ENCODE data around the gene CHD2. TPM values are rescaled to one million over a fixed set of nuclear protein-coding genes. Genes with fewer than 3 reads are reported as not detected.
"Not testable (repeated sequence)": the region's sequence is repeated elsewhere in the genome, so short reads cannot be mapped to it uniquely, and the experiment has no call there.

Gene CHD2
- total RNA-seq, 1 experiment from 2014 or later: 35.0 TPM

DNA sequence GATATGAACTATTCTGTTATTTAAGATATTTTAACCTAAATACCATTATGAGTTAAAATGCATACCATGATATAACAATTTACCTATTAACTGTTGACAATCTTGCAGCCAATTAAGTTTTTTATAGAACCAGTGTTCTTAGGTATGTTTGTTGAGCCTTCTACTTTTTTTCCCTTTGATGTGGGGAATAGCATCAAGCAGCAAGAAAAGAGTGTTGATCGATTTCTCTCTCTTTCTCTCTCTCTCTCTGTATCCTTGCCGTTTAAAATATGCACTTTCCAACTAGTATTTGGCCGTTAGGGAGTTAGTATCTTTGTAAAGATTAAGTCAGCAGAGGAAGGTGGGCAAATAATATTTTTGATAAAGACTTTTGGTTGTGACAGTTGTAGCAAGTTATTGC, 5.9 kb downstream of the CHD2 start:
- DNase-seq (ENCODE audit: low read depth): no peak

DNA sequence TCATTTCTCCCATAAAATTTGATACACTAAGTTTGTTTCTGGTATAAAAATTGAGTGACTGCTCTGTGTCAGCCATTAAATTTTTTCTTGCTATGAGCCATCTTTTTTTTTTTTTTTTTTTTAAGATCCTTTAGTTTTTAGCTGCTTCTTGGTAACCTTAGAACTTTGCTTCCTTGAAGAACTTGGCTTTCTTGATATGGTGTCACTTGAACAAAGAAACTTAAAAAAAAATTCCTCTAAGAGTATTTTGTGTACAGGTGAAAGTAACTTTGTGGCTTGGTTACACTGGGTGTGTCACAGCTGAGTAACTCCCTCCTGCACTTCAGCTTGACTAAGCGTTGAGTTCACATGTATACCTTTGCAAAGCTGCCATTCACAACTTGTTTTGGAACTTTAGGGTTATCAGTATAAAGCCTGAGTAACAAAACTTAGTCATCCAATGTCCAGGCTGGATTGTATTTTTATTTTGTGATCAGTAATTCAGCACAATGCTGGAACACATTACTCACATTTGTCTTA, 6.5 kb downstream of the CHD2 start:
- DNase-seq (ENCODE audit: low read depth): peak; percentile 88

DNA sequence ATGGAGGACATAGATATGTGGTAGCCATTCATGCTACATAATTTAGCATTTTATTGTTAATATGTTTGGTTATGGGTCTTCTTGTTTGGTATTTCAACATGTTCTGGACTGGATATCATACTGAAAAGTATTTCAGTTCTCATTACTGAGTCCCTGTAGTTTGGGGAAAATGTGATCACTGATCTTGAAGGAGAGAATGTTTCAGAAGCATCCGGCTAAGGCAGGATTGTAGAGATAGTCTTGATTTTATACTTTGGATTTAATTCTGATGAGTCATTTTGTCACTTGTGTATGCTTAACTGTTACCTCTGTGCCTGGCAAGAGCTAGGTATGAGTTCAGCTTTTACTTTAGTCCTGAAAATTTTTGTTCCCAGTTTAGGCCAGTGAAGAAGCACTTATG, 7.1 kb downstream of the CHD2 start:
- DNase-seq (ENCODE audit: low read depth): peak; percentile 61

DNA sequence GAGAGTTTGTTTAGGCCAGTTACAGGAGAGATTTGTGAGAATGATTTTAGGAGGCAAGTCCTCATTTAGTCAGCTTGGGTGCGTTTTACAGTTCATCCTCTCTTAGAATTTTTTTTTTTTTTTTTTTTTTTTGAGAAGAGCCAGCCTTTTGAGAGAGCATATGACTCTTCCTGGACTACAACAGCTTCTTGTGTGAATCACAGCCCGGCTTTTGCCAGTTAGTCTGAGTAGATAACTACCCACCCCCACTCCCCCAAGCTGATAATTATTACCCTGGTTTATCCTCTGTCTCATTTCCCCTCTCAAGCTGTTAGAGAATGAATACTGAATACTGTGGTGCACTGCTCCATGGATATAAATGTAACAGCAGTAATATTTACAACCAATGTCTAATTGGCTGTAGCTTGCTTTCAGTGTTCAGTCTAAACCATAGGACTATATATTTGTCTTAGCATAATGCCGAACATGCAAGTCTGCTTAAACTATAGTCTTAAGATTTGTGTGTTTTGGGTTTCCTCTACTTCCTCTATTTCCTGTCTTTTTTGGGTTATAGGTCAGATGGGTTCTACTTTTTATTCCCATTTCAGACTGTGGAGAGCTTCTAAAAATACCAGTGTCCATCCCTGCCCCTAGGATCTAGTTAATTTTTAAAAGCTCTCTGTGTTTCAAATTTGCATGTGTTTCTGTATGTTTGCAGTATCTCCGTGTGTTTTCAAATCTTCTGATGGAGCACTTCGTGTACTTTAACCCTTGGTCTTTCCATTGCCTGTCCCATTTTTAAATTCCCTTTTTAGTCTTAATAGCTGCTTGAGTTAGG, 8.0 kb downstream of the CHD2 start:
- peak; percentile 90 for DNase-seq (ENCODE audit: low read depth)

DNA sequence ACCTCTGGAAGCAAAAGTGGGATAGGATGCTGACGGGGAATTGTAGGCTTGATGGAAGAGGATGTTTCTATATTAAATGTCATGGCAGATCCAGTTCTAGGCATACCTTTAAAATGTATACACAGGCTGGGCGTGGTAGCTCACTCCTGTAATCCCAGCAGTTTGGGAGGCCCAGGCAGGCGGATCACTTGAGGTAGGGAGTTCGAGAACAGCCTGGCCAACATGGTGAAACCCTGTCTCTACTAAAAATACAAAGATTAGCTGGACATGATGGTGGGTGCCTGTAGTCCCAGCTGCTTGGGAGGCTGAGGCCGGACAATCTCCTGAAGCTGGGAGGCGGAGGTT, 8.6 kb downstream of the CHD2 start:
- no peak for DNase-seq (ENCODE audit: low read depth)

DNA sequence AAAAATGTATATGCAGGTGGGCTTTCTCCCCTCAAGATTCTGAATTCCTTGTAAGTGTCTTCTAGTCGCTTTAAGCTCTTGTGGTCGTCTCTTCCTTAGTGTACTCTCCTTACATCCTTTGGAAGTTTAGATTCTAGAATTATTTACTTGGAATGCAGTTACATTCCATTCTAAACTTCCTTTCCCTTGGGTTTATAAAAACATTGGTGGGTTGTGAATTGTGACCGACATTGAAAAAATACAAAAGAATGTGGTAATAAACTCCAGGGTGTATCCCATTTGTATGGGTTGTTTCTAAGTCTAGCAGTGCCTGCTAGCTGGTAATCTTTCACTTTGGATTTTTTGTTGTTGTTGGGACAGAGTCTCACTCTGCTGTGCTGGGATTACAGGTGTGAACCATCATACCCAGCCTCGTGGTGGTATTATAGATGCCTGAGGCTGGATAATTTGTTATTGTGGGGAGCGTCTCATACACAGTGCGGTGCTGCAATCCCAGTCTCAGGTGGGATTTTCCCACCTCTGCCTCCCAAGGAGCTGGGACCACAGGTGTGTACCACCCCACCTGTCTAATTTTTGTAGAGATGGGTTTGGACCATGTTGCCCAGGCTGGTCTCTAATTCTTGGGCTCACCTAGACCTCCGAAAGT, 9.1 kb downstream of the CHD2 start:
- DNase-seq (ENCODE audit: low read depth): peak; percentile 58

DNA sequence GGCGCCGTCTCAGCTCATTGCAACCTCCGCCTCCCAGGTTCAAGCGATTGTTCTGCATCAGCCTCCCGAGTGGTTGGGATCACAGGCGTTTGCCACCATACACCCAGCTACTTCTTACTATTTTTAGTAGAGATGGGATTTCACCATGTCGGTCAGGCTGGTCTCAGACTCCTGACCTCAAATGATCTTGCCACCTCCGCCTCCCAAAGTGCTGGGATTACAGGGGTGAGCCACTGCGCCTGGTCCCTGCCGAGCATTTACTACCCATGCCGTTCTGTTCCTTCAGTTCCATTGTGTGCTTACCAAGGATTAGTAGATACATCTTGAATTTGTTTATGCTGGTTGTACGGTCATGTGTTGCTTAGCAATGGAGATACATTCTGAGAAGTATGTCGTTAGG, 10.3 kb downstream of the CHD2 start:
- DNase-seq (ENCODE audit: low read depth): no peak

DNA sequence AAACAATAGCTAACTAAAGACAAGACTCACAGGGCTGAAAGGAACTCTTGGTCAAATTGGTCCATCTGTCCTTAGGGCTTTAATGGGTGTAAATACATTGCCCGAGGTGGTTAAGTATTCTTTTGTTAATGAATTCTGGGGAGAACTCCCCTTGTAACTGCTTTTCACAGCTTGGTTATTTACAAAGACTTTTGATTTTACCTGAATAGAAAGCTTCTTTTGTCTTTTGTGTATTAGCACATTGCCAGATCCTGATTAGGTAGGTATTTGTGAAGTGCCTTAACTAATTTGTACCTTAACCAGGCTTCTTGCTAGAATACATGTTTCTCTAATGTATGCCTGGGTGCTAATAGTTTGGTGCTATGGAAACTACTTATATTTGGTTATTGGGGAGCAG, 14.0 kb downstream of the CHD2 start:
- no peak for DNase-seq (ENCODE audit: low read depth)

DNA sequence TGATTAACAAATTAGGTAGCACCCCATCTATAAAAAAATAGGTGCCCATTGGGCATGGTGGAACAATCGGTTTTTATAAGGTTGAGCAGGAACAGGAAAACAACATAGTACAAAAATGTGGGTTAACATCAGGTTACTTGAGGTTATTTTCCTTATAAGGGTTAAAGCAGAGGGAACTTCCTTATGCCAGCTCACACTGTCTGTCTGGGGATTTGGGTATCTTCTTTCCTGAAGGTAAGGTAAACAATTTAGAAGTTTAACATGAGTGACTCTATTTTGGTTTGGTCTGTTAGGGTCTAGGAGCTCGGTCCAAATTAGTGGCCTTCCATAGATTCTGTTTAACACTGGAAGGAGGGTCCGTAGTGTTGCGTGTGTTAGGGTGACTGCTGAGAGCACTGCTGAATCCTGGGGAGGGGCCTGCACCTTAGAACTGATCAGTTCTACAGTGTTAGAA, 14.7 kb downstream of the CHD2 start:
- DNase-seq (ENCODE audit: low read depth): no peak

DNA sequence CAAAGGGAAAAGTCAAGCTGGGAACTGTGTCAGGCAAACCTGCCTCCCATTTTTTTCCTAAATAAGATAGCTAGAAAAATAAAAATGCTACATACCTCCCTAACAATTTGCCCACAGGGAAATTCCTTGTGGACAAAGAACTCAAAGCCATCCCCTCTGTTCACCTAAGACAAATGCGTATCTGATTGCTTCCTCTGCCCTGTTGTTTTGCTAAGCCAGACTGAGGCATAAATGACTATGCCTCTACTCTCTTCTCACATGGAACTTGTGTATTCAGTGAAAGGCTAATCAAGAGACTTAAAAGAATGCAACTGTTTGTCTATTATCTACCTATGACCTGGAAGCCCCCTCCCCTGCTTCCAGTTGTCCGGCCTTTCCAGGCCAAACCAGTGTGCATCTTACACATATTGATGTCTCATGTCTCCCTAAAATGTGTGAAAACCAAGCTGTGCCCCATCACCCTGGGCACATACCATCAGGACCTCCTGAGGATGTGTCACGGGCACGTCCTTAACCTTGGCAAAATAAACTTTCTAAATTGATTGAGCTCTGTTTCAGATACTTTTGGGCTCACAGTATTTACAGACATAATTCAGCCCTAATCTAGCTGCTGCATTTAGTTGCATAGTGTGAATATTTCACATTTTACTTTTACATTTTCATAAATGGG, 15.8 kb downstream of the CHD2 start:
- DNase-seq (ENCODE audit: low read depth): no peak

DNA sequence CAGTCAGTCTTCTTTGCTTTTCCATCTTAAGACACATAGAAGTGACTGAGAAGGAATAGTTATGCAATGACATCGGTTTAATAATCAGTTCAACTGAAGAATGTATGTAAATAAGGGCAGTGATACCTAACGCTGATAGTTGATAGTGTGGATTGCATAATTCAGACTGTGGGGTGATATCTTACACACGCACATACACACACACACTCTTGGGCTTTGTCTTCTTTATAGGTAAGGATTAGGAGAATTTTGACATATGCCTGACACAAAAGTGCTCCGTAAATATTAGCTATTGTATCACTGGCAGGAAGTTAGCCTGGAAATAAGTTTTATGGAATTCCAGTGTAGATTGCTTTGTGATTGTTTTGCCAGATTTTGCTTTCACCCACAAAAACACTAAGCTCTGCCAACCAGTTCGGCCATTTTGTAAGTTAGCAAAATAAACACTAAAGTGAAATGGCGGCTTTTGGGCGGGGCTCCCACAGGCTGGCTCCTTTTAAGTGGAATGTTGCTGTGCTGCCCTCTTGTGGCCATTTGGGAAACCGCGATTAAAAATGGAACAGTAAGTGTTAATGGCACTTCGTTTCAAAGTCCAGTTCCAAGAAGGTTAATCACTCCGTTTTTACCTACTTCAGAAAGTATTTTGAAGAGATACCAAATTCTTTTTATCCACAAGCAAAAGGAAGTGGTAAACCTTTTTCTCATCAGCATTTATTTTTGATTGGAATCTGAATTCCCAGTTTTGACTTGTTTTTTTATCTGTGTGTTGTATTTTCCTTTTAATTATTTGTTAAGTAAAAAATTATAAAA, 17.7 kb downstream of the CHD2 start:
- peak; percentile 93 for DNase-seq (ENCODE audit: low read depth)

DNA sequence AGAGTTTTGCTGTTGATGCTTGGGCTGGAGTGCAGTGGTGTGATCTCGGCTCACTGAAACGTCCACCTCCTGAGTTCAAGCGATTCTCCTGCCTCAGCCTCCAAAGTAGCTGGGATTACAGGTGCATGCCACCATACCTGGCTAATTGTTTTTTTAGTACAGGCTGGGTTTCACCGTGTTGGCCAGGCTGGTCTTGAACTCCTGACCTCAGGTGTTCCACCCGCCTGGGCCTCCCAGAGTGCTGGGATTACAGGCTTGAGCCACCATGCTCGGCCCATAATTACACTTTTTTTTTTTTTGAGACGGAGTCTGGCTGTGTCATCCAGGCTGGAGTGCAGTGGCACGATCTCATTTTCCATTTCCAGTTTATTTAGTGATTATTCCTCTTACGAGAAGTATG, 18.8 kb downstream of the CHD2 start:
- DNase-seq (ENCODE audit: low read depth): not testable (repeated sequence)

DNA sequence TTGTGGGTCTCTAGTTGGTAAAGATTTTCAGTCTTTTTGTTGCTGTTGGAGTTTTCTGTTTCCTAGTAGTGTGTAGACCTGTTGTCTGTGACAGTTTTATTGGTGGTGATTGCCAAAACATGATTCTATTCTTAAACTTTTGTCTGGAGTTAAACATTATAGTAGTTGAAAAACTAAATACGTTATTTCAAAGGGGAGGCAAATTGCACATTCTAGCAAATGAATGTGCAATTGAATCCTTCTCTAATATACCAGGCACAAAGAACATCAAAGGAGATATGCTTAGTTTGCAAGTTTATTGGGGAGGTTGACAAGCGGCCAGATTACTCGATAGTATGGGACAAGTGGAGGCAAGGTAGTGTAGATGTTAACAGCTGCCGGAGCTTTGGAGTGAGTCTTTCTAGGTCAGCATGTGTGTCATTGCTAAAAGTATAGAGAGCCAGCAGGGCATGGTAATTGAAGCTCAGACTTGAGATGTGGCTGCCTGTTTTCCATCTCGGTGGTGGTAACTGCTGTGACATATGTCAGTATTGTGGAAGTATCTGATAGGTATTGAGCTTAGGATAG, 20.6 kb downstream of the CHD2 start:
- DNase-seq (ENCODE audit: low read depth): no peak

DNA sequence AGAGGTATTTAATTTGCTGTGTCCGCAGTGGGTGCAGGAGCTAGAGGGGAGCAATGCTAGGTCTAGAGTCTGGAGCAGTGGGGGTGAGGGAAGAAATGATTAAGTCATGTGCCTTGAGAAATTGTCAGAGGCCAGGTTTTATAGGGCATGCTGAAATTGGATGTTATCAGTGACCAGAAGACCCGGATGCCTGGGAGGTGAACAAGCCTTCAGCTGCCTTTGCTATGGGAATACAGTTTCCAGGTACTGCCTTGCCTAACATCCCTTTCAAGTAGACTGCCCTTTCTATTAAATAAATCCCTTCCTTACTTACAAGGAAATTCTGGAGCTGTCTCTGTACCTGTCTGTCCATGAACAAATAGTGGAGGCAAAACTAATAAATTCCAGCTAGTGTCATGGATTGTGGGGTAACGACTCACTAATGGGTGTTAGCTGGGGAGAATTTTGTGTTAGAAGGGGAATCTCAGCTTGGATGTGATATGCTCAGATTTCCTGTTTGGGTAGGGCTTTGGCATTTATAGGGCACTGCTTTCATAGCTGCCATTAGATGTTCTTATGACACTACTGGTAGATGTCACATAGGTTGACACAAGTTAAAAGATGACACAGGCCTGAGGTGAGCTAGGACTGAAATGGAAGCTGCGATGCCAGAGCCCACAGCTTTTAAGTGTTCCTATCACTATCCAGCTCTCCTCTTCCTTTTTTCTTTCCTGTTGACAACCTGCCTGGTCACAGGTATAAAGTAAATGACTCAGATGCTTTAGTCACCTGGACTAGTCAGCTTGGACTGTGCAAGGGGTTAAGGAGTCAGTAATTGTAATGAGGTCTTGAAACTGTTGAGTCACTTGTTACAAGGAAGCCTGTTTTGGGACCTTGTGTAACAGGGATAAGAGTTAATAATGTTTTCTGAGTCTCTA, 21.3 kb downstream of the CHD2 start:
- DNase-seq (ENCODE audit: low read depth): peak; percentile 84

DNA sequence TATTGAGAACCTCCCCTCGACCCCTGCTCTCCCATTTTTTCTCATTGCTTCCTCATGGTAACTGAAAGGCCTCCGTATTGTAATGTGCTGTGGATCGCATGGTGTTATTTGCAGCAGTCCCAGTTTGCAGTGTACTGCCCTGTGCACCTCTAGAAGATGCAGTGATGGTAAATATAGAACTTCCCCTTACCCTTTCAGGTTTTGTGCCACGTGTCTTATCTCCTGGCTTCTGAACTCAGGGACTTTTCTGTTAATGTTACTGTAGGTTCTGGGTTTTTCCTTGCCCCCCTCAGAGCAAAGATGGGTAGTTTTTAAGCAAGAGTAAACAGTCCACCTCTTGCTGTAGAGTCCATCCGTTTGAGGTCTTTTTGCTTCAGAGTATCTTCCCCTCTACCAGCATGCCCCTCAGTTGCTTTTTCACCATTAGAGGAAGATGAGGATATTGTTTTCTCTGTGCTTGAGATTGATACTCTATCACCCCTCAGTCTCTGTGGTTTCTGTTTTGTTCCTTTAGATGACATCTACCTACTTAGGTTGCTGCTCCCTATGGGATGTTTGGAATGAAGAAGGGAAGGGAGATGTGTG, 22.4 kb downstream of the CHD2 start:
- no peak for DNase-seq (ENCODE audit: low read depth)

DNA sequence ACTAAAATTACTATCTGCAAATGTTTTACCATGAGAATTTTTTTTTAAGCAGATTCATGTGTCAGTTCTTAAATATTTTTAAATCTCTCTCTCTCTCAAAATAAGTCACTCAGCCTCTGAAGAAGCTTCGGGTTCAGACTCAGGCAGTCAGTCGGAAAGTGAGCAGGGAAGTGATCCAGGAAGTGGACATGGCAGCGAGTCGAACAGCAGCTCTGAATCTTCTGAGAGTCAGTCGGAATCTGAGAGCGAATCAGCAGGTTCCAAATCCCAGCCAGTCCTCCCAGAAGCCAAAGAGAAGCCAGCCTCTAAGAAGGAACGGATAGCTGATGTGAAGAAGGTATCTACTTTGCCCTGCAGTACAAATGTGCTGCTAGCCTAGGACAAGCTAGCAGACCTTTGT, 24.1 kb downstream of the CHD2 start:
- DNase-seq (ENCODE audit: low read depth): no peak

DNA sequence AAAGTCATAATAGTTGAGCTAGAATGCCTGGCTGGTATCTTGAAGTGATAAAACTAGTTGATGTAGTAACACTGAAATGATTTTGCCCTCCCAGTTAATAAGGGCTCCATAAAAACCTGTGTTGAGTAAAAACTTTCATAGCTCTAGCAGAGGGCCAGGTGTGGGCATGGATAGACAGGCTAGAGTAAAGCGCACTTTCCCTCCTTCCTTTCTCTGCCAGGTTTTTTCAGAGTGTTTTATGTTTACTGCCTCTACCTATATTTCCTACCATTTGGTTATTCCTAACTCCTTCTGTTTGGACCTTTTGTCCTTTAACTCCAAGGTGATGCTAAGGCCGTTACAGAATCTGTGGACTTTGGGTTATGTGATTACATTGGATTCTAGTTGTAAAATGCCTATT, 25.3 kb downstream of the CHD2 start:
- DNase-seq (ENCODE audit: low read depth): no peak

DNA sequence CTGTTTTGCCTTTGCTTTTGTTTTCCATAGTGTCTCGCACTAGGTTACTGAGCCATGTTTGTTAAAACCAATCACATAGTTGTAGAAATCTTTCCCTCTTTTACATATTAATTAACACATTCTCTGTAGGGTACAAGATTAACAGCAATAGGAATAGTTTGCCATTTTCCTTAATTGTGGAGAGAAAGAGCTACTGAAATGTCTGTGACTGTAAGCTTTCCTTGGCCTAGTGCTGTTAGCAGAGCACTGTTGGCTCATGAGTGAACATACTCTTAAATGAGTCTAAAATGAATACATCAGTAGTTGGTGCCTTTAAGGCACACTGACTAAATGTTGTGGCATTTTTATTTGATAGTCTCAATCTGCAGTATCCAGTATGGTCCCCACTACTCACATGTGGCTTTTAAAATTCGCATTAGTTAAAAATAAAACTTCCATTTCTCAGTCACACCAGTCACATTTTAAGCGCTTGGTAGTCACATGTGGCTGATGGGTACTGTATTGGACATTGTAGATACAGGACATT, 28.2 kb downstream of the CHD2 start:
- DNase-seq (ENCODE audit: low read depth): peak; percentile 41

DNA sequence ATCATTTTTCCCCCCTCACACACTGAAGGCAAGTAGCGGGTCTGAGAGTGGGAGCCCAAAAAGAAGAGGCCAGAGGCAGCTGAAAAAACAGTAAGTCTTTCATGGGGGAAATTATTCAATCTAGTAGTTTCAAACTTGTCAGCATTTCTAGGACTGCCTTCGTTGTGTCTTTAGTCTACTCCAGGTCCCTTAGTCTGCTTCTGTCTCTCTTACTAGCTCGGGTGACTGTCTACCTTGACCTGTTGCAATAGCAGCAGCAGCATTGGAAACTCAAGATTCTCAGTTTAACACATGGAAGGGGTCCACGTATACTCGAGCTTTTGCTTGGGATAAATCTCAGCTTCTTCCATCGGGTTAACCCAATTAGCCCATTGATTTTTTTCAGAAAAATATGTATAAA, 28.9 kb downstream of the CHD2 start:
- no peak for DNase-seq (ENCODE audit: low read depth)

All from M059J (cell line).